T-helper 1 cell (primary cell): ENCODE results near the gene FA2H.
A peak's percentile ranks its signal among the peaks of the same experiment; 100 is the strongest.

Experiments
- DNase-seq, 5 donors: peaks; one replicate each; pipeline ENCODE4 v3.0.0-alpha.2; 2012 to 2020

FA2H gene

GRCh38 chr16:74721716-74722115, 52.9 kb downstream of the FA2H start:
- no peak for DNase-seq

- DNase-seq = no peak
Measured at GRCh38 chr16:74720579-74720978, 54.0 kb downstream of the FA2H start.

GRCh38 chr16:74718741-74719610, 55.6 kb downstream of the FA2H start:
- DNase-seq = no peak

- no peak for DNase-seq
Measured at GRCh38 chr16:74718140-74718539, 56.5 kb downstream of the FA2H start.

- no peak for DNase-seq
Measured at GRCh38 chr16:74717367-74717766, 57.3 kb downstream of the FA2H start.

GRCh38 chr16:74716355-74716754, 58.3 kb downstream of the FA2H start:
- no peak for DNase-seq

GRCh38 chr16:74713876-74714275, 60.7 kb downstream of the FA2H start:
- DNase-seq = no peak

GRCh38 chr16:74713325-74713724, 61.3 kb downstream of the FA2H start:
- no peak for DNase-seq

- no peak for DNase-seq
Measured at GRCh38 chr16:74711938-74712337, 62.7 kb downstream of the FA2H start.

GRCh38 chr16:74710401-74710800, 64.2 kb downstream of the FA2H start:
- DNase-seq = no peak

GRCh38 chr16:74709441-74709877, 65.2 kb downstream of the FA2H start:
- DNase-seq = peak; percentile 59 to 77 (median 70)

GRCh38 chr16:74700438-74701225, 74.0 kb downstream of the FA2H start, which contains the start of gene MLKL:
TSS of gene MLKL (minus strand) at chr16:74700862. CDS start at chr16:74695757, 5,105 bp downstream.
- peak; percentile 31 to 58 (median 45) for DNase-seq

GRCh38 chr16:74700116-74700437, 74.5 kb downstream of the FA2H start:
- peak in 1 of 5 donors; percentile 37 for DNase-seq

GRCh38 chr16:74699666-74700065, 75.0 kb downstream of the FA2H start:
- no peak for DNase-seq

GRCh38 chr16:74698222-74698621, 76.4 kb downstream of the FA2H start:
- peak in 1 of 5 donors; percentile 40 for DNase-seq

GRCh38 chr16:74695450-74696422, 78.9 kb downstream of the FA2H start:
- DNase-seq = peak; percentile 39 to 80 (median 50)

- DNase-seq = no peak
Measured at GRCh38 chr16:74691093-74691855, 83.3 kb downstream of the FA2H start.

- DNase-seq = no peak
Measured at GRCh38 chr16:74682556-74682955, 92.1 kb downstream of the FA2H start.

GRCh38 chr16:74680681-74681080, 93.9 kb downstream of the FA2H start:
- no peak for DNase-seq

- DNase-seq = no peak
Measured at GRCh38 chr16:74679983-74680382, 94.6 kb downstream of the FA2H start.

GRCh38 chr16:74677868-74678267, 96.8 kb downstream of the FA2H start:
- DNase-seq = no peak

- DNase-seq = no peak
Measured at GRCh38 chr16:74673876-74674275, 100.7 kb downstream of the FA2H start.
